ENCODE measurements around the gene LAMB4.

DNA sequence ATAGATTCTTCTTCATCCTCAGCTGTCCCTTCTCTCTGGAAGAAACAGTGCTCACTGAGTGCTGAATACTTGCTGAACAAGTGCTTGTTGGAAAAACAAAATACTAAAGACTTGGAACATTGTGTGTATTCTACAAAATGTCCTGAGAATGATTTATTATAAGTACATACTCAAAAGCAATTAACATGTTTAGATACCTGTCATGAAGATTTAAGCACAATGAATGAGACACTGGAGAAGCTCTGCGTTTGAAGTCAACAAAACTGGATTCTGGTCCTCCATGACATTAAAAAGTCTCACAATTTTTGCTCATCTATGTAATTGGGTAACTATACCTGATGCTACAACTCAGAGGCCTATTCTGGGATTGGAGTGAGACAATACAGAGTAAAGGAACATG lies 92.4 kb downstream of the LAMB4 start:
- TF ChIP-seq, protein P1, sequence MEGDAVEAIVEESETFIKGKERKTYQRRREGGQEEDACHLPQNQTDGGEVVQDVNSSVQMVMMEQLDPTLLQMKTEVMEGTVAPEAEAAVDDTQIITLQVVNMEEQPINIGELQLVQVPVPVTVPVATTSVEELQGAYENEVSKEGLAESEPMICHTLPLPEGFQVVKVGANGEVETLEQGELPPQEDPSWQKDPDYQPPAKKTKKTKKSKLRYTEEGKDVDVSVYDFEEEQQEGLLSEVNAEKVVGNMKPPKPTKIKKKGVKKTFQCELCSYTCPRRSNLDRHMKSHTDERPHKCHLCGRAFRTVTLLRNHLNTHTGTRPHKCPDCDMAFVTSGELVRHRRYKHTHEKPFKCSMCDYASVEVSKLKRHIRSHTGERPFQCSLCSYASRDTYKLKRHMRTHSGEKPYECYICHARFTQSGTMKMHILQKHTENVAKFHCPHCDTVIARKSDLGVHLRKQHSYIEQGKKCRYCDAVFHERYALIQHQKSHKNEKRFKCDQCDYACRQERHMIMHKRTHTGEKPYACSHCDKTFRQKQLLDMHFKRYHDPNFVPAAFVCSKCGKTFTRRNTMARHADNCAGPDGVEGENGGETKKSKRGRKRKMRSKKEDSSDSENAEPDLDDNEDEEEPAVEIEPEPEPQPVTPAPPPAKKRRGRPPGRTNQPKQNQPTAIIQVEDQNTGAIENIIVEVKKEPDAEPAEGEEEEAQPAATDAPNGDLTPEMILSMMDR (IDR thresholded peaks at IDR 0.05 in 4 of 5, conservative IDR thresholded peaks at IDR 0.05 in 1 of 5): no peak
- no peak for TF ChIP-seq POLR2A (IDR thresholded peaks at IDR 0.05)
